Breast epithelium (tissue), 4 donors: ENCODE measurements around the gene IFNA10. TPM values are rescaled to one million over a fixed set of nuclear protein-coding genes. Genes with fewer than 3 reads are reported as not detected.
"Not testable (repeated sequence)": the region's sequence is repeated elsewhere in the genome, so short reads cannot be mapped to it uniquely, and the experiment has no call there.

Experiments used
- DNase-seq, 2 donors: peaks; one replicate each; pipeline ENCODE4 v3.0.0-alpha.2; 2019; ENCODE audit warnings: low spot score in 2 of 2
- H3K27ac ChIP-seq, 2 donors: fragments of 200-600 bp; sonication (generic) in 1 of 2; one replicate each; pipeline ENCODE4 v1.5.1; 2016 to 2019; ENCODE audit warnings: mild to moderate bottlenecking in 1 of 2
- H3K27me3 ChIP-seq, 2 donors: fragments of 200-600 bp; sonication (generic) in 1 of 2; one replicate each; pipeline versions ENCODE4 v1.5.1 to v1.6.0; 2017 to 2019; ENCODE audit warnings: control low read depth in 1 of 2, mild to moderate bottlenecking in 1 of 2
- H3K36me3 ChIP-seq: fragments of 200-600 bp; one replicate; pipeline ENCODE4 v1.5.1; 2019
- H3K4me1 ChIP-seq, 2 donors: fragments of 200-600 bp; sonication (generic); one replicate each; pipeline ENCODE4 v1.5.1; 2016 to 2019; ENCODE audit warnings: control low read depth in 1 of 2
- H3K4me3 ChIP-seq, 3 donors: fragments of 200-600 bp; sonication (generic); 1 replicate in 2 of 3; 2 replicates in 1 of 3; pipeline ENCODE4 v1.5.1; 2016 to 2019; ENCODE audit warnings: mild to moderate bottlenecking in 3 of 3, moderate library complexity in 2 of 3
- H3K9me3 ChIP-seq, 2 donors: fragments of 200-600 bp; sonication (generic) in 1 of 2; one replicate each; pipeline ENCODE4 v1.5.1; 2016 to 2019; ENCODE audit warnings: control low read depth in 1 of 2
- POLR2A ChIP-seq: fragments of 450-650 bp; IDR thresholded peaks from one replicate; pipeline ENCODE4 v1.6.1; 2016; ENCODE audit warnings: antibody characterized with exemption, mild to moderate bottlenecking, moderate library complexity
- POLR2AphosphoS5 ChIP-seq, 3 donors: sonication (generic); formaldehyde crosslinking; IDR thresholded peaks; one replicate each; pipeline ENCODE4 v1.6.1; 2017; ENCODE audit warnings: antibody characterized with exemption in 3 of 3
- intact Hi-C: fragments of 100-400 bp; cut with DNase I; formaldehyde crosslinking; loops from one replicate; pipeline ENCODE4 v1.15.1; 2023; ENCODE audit warnings: low total_unique reads
- total RNA-seq, 3 donors: library from RNA; depleted of rRNA; stranded (reverse); fragments of >200 nt; gene quantifications; one replicate each; pipeline ENCODE4 v1.1.0, GENCODE V29; 2016
- TF ChIP-seq, protein P1 (sequence below), 3 donors: fragments of 450-650 bp; IDR thresholded peaks; one replicate each; pipeline ENCODE4 v1.5.1; 2016 to 2017; ENCODE audit warnings: antibody characterized with exemption in 3 of 3, mild to moderate bottlenecking in 3 of 3, moderate library complexity in 3 of 3

Gene IFNA10
- total RNA-seq, 3 donors from 2014 or later = not detected

DNA sequence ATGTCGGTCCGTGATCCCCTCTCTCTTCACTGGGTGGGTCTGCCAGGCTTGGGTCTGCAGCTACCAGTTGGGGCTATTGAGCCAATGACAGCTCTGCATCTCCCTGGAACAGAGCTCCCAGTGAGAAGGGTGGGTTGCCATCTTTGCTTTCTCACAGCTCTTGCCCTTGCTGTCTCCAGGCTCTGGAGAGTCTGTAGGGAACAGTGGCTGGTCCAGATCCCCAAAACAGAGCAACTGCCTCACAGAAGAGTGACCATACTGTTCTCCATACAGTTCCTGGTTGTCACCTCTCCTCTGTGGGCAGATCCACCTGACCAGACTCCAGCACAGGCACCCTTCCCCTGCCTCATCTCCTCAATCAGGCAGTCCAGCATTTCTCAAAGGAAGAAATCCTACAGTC lies 26.3 kb upstream of the IFNA10 start:
- DNase-seq = no peak
- Histone ChIP-seq H3K27me3 (no peaks in the 10 kb centered on the region), H3K9me3 (no peaks in the 10 kb centered on the region), H3K4me3 (no peak overlapping the region), H3K36me3 (no peaks in the 10 kb centered on the region), H3K27ac (no peak overlapping the region), H3K4me1 (no peaks in the 10 kb centered on the region)
- intact Hi-C loops = no loop called here
- TF ChIP-seq, protein P1, sequence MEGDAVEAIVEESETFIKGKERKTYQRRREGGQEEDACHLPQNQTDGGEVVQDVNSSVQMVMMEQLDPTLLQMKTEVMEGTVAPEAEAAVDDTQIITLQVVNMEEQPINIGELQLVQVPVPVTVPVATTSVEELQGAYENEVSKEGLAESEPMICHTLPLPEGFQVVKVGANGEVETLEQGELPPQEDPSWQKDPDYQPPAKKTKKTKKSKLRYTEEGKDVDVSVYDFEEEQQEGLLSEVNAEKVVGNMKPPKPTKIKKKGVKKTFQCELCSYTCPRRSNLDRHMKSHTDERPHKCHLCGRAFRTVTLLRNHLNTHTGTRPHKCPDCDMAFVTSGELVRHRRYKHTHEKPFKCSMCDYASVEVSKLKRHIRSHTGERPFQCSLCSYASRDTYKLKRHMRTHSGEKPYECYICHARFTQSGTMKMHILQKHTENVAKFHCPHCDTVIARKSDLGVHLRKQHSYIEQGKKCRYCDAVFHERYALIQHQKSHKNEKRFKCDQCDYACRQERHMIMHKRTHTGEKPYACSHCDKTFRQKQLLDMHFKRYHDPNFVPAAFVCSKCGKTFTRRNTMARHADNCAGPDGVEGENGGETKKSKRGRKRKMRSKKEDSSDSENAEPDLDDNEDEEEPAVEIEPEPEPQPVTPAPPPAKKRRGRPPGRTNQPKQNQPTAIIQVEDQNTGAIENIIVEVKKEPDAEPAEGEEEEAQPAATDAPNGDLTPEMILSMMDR (IDR thresholded peaks at IDR 0.05) = no peak
- no peak for TF ChIP-seq POLR2AphosphoS5 (IDR thresholded peaks at IDR 0.05)
- no peak for TF ChIP-seq POLR2A

- H3K27ac ChIP-seq = no peak within 1 kb of the TSS
- no peaks in the 10 kb centered on the region for H3K27me3 ChIP-seq
- intact Hi-C loops = no loop called here
- TF ChIP-seq, protein P1 (IDR thresholded peaks at IDR 0.05) = no peak
- no peak for TF ChIP-seq POLR2AphosphoS5 (IDR thresholded peaks at IDR 0.05)
- TF ChIP-seq POLR2A = no peak
- DNase-seq = no peak
- no peak within 1 kb of the TSS for H3K4me3 ChIP-seq
- H3K4me1 ChIP-seq = no peaks in the 10 kb centered on the region
- no peaks in the 10 kb centered on the region for H3K9me3 ChIP-seq
- no peaks in the 10 kb centered on the region for H3K36me3 ChIP-seq
Observed at GRCh38 chr9:21228122-21228521, 21.2 kb upstream of the IFNA10 start, which contains the start of gene IFNA17. Gene IFNA17, minus strand, starts transcription at chr9:21228222. Its CDS starts 49 bp downstream, at chr9:21228173.

DNA sequence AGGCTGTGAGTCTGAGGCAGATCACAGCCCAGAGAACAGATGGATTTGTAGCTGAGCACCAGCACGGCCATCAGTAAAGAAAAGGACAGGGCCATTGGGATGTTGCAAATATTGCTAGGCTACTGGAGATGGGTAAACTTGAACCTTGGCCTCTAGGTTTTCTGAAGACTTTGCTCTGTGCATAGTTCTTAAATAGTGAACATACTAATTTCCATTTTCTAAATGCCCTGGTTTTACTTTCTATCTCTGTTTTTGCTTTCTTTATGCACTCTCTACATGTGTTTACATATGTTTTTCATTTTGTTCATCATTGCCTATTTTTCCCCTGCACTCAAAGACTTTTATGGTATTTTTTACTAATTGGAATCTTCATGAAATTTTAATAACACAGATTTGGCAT lies 10.3 kb upstream of the IFNA10 start, which contains the start of gene IFNA16:
Gene IFNA16, minus strand, starts transcription at position 101 of the 400 bp plus-strand sequence. Its CDS starts 6 bp downstream, at position 95.
- intact Hi-C loops, H3K27ac ChIP-seq, DNase-seq, H3K27me3 ChIP-seq, H3K9me3 ChIP-seq, H3K4me3 ChIP-seq, H3K4me1 ChIP-seq, H3K36me3 ChIP-seq: not testable (repeated sequence)

GRCh38 chr9:21213411-21214326 lies 6.7 kb upstream of the IFNA10 start:
- H3K27me3 ChIP-seq, DNase-seq, H3K4me3 ChIP-seq, intact Hi-C loops, H3K27ac ChIP-seq, H3K36me3 ChIP-seq, H3K4me1 ChIP-seq, H3K9me3 ChIP-seq: not testable (repeated sequence)

- H3K27me3 ChIP-seq, H3K4me3 ChIP-seq, intact Hi-C loops, H3K9me3 ChIP-seq, DNase-seq, H3K4me1 ChIP-seq, H3K36me3 ChIP-seq, H3K27ac ChIP-seq: not testable (repeated sequence)
Observed at GRCh38 chr9:21212160-21212559, 5.2 kb upstream of the IFNA10 start.

GRCh38 chr9:21210782-21211181 lies 3.8 kb upstream of the IFNA10 start:
- H3K27me3 ChIP-seq, H3K4me1 ChIP-seq, H3K9me3 ChIP-seq, intact Hi-C loops, H3K27ac ChIP-seq, H3K36me3 ChIP-seq, DNase-seq, H3K4me3 ChIP-seq: not testable (repeated sequence)

- intact Hi-C loops = no loop called here
- Histone ChIP-seq H3K36me3 (no peaks in the 10 kb centered on the region), H3K27ac (no peak overlapping the region), H3K4me1 (no peaks in the 10 kb centered on the region), H3K27me3 (no peaks in the 10 kb centered on the region), H3K9me3 (no peaks in the 10 kb centered on the region), H3K4me3 (no peak overlapping the region)
- DNase-seq = no peak
- TF ChIP-seq POLR2A (no peak), POLR2AphosphoS5 (IDR thresholded peaks at IDR 0.05) (no peak)
- TF ChIP-seq, protein P1 (IDR thresholded peaks at IDR 0.05) = no peak
Observed at GRCh38 chr9:21210311-21210710, 3.4 kb upstream of the IFNA10 start.
